ES-I3 (cell line): ENCODE measurements around the gene SAV1.
"Not testable (repeated sequence)": the region's sequence is repeated elsewhere in the genome, so short reads cannot be mapped to it uniquely, and the experiment has no call there.

ENCODE experiments used
- H3K36me3 ChIP-seq: 2 replicates; pipeline ENCODE4 v1.6.1; 2013; ENCODE audit warnings: mild to moderate bottlenecking, low read length, control low read depth, moderate library complexity; ENCODE audit not compliant: insufficient read depth
- H3K4me1 ChIP-seq: 2 replicates; pipeline ENCODE4 v1.6.1; 2013; ENCODE audit warnings: mild to moderate bottlenecking, control low read depth, low read length; ENCODE audit not compliant: insufficient read depth
- H3K9ac ChIP-seq: 2 replicates; pipeline ENCODE4 v1.6.1; 2013; ENCODE audit warnings: low read depth, mild to moderate bottlenecking, low read length, moderate library complexity
- H3K9me3 ChIP-seq: 2 replicates; pipeline ENCODE4 v1.6.1; 2013; ENCODE audit warnings: mild to moderate bottlenecking, low read length, moderate library complexity; ENCODE audit not compliant: control insufficient read depth, insufficient read depth

SAV1 gene

GRCh38 chr14:50647753-50648152 is 20.4 kb downstream of the SAV1 start:
- Histone ChIP-seq H3K4me1 (no peaks in the 10 kb centered on the region), H3K9ac (no peak overlapping the region), H3K36me3 (no peaks in the 10 kb centered on the region; the same call in 1 of the 2 replicates), H3K9me3 (no peaks in the 10 kb centered on the region)

DNA sequence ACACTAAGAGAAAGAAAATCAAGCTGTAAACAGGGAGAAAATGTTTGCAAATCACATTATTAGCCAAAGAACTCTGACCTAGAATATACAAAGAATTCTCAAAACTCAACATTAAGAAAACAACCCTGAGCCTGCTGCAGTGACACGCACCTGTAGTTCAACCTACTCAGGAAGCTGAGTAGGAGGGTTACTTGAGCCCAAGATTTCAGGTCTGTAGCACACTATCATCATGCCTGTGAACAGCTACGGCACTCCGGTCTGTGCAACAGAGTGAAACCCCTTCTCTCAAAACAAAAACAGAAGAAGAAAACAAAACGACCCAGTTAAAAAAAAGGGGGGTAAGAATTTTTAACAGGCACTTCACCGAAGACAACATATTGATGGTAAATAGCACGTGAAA is 20.8 kb downstream of the SAV1 start:
- Histone ChIP-seq H3K9me3 (no peaks in the 10 kb centered on the region), H3K4me1 (no peaks in the 10 kb centered on the region)

DNA sequence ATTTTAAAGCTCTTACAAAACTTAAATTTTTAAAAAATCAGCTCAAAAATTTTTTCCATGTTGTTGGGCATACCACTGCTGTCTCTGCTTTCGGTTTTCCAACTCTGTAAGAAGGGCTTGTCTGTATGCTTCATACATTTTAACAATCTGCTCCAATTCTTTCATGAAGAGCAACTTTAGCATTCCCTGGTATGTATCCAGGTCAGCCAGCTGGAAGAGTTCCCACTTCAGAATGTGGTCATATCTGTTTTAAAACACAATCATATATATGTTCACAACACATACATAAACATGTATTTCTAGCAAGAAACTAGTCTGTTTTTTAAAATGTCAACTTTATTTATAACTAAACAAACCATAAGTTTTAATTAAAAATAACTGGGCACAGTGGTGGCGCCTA is 33.0 kb downstream of the SAV1 start:
- Histone ChIP-seq H3K36me3 (no peaks in the 10 kb centered on the region), H3K4me1 (no peaks in the 10 kb centered on the region; the same call in 1 of the 2 replicates), H3K9me3 (no peaks in the 10 kb centered on the region), H3K9ac (no peak overlapping the region)

More for the DNA sequence above, 20.8 kb downstream of the SAV1 start:
- no peak overlapping the region for H3K9ac ChIP-seq
- no peaks in the 10 kb centered on the region; the same call in 1 of the 2 replicates for H3K36me3 ChIP-seq

DNA sequence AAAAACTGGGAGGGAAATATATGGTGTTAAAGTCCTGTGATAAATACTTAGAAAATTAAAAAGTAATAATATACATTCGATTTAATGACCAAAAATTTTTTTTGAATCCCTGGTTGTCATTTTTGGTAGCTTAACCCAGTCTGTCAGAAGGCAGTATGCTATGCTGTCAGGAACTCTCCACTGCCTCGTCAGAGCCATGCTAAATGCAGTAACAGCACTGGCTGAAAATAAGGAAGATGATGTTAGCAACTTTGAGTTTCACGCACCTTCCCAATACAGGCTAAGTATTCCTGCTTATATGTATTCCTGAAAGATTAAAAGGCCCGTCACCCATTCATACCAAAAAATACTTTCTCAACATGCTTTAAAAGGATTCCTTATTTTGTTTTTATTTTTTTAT is 34.2 kb downstream of the SAV1 start:
- Histone ChIP-seq H3K9me3 (no peaks in the 10 kb centered on the region), H3K36me3 (no peaks in the 10 kb centered on the region), H3K4me1 (no peaks in the 10 kb centered on the region), H3K9ac (no peak overlapping the region)

GRCh38 chr14:50631408-50631821 is 36.7 kb downstream of the SAV1 start:
- H3K9ac ChIP-seq, result no peak overlapping the region
- no peaks in the 10 kb centered on the region for H3K9me3 ChIP-seq

GRCh38 chr14:50624947-50625346 is 43.2 kb downstream of the SAV1 start:
- not testable (repeated sequence) for H3K36me3 ChIP-seq, H3K9me3 ChIP-seq, H3K9ac ChIP-seq, H3K4me1 ChIP-seq

More at GRCh38 chr14:50631408-50631821, 36.7 kb downstream of the SAV1 start:
- H3K4me1 ChIP-seq, result no peaks in the 10 kb centered on the region
- no peaks in the 10 kb centered on the region for H3K36me3 ChIP-seq

GRCh38 chr14:50624447-50624846 is 43.7 kb downstream of the SAV1 start:
- H3K4me1 ChIP-seq, result no peaks in the 10 kb centered on the region
- H3K36me3 ChIP-seq, result no peaks in the 10 kb centered on the region
- H3K9ac ChIP-seq, result no peak overlapping the region
- no peaks in the 10 kb centered on the region for H3K9me3 ChIP-seq

DNA sequence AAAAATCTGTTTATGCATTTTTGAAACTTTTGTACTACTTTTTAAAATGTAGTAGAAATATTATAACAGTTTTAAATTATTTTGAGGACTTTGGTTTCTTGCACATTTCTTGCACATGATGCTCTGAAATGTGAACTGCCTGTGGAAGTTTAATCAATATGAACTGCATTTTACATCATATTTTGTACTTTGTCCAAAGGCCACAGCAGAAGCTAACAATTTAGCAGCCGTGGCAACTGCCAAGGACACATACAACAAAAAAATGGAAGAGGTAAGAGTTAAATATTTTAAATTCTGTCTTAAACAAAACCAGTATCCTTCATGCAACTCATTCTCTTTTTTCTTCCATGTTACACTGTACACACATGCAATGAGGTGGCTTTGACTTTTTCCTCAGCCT is 45.1 kb downstream of the SAV1 start:
- no peaks in the 10 kb centered on the region for H3K36me3 ChIP-seq
- H3K4me1 ChIP-seq, result no peaks in the 10 kb centered on the region

DNA sequence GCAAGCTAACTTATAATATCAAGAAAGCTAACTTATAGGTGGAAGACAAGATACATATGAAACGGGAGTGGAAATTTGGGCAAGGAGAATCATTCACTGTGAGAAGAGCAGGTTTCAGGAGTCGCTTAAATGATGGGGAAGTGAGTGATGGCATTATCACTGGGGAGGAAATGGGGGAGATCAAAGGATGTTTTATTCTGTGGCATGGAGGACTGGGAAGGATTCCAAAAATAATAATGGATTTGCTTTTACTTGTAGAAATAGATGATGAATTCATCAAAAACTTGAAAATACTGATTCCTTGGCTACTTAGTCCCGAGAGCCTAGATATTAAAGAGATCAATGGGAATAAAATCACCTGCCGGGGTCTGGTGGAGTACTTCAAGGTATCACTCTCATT is 47.8 kb downstream of the SAV1 start:
- Histone ChIP-seq H3K9me3 (no peaks in the 10 kb centered on the region), H3K9ac (no peak overlapping the region), H3K4me1 (no peaks in the 10 kb centered on the region), H3K36me3 (no peaks in the 10 kb centered on the region)

More for the DNA sequence above, 45.1 kb downstream of the SAV1 start:
- Histone ChIP-seq H3K9ac (no peak overlapping the region), H3K9me3 (no peaks in the 10 kb centered on the region)

DNA sequence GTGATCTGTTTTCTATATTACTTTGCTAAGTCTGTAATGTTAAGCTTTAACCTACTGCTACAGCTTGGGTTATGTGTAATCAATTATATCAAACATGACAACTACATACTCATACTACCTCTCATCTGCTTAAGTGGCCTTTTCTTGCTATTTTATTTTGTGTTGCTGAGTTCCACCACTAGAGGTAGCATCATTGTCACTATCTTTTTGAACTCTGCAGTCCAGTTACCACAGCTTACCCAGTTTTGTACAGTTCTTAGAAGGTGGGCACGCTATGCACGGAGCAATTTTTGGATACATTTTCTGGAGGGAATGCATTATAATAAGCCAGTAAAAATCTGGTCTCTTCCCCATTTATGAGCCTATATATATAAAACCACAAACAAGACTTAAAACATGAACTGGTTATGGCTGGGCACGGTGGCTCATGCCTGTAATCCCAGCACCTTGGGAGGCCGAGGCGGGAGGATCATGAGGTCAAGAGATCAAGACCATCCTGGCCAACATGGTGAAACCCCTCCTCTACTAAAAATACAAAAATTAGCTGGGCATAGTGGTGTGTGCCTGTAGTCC is 48.5 kb downstream of the SAV1 start:
- H3K9ac ChIP-seq, result no peak overlapping the region
- H3K36me3 ChIP-seq, result no peaks in the 10 kb centered on the region
- no peaks in the 10 kb centered on the region for H3K4me1 ChIP-seq
- no peaks in the 10 kb centered on the region for H3K9me3 ChIP-seq

DNA sequence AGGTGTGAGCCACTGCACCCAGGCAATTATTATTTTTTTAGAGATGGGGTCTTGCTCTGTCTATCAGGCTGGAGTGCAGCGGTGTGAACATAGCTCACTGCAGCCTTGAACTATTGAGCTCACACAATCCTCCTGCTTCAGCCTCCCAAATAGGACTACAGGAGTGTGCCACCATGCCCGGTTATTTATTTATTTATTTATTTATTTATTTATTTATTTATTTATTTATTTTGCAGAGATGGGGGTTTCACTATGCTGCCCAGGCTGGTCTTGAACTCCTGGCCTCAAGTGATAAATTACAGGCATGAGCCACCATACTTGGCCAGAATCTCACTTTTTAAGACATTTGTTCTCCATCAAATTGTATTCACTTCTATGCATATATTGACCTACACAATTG is 51.8 kb downstream of the SAV1 start:
- Histone ChIP-seq H3K9ac (no peak overlapping the region), H3K4me1 (no peaks in the 10 kb centered on the region), H3K9me3 (no peaks in the 10 kb centered on the region), H3K36me3 (no peaks in the 10 kb centered on the region)

DNA sequence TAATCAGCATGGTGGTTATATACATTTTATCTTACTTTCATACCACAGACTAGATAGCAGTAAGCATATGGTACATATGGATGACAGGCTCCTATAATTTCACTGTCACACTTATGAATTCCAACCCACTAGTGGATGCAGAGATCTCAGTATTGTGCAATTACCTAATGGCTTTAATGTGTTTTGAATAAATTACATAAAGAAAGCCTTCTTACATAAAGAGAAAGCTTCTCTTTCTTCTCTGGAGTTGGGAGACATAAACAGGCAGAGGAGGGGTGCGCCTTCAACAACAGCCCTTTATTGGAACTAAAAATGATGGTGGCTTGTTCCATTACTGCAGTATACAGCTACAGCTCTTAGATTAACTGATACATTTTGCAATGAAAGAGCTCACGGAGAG is 52.6 kb downstream of the SAV1 start:
- H3K9me3 ChIP-seq, result no peaks in the 10 kb centered on the region
- H3K36me3 ChIP-seq, result no peaks in the 10 kb centered on the region
- no peak overlapping the region for H3K9ac ChIP-seq
- H3K4me1 ChIP-seq, result no peaks in the 10 kb centered on the region

- Histone ChIP-seq H3K36me3 (no peaks in the 10 kb centered on the region), H3K9me3 (no peaks in the 10 kb centered on the region), H3K9ac (no peak overlapping the region), H3K4me1 (no peaks in the 10 kb centered on the region)
Observed at GRCh38 chr14:50615056-50615455, 53.0 kb downstream of the SAV1 start.

DNA sequence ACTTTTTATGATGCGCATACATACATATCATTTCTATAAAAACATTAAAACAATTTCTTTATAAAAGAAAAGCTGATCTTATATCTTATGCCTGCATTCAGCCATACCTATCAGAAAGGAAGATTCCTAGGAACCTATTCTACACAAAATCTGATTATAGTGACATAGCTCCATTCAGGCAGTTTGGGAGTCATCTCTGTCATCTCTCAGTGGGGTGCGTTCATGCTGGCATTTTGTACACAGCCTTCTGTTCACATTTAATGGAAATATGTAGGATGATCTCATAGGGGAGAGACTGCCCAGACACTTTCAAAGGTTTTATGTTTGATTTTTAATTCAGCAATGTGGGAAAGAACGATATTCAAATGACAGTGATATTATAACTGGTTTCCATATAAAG is 55.3 kb downstream of the SAV1 start:
- Histone ChIP-seq H3K9me3 (no peaks in the 10 kb centered on the region), H3K4me1 (no peaks in the 10 kb centered on the region), H3K9ac (no peak overlapping the region), H3K36me3 (no peaks in the 10 kb centered on the region)

GRCh38 chr14:50610465-50610864 is 57.6 kb downstream of the SAV1 start:
- Histone ChIP-seq H3K4me1 (no peaks in the 10 kb centered on the region), H3K9ac (no peak overlapping the region), H3K36me3 (no peaks in the 10 kb centered on the region), H3K9me3 (no peaks in the 10 kb centered on the region)
